HG02973 (cell line): Measurements from ENCODE around the gene CMTR1.
"Not testable (repeated sequence)": the region's sequence is repeated elsewhere in the genome, so short reads cannot be mapped to it uniquely, and the experiment has no call there.

ENCODE experiments used
- ATAC-seq: cut with Tn5 transposase; IDR thresholded peaks from one replicate; pipeline ENCODE4 v1.9.1; 2021; ENCODE audit warnings: moderate library complexity; ENCODE audit not compliant: unreplicated experiment

Gene CMTR1, protein sequence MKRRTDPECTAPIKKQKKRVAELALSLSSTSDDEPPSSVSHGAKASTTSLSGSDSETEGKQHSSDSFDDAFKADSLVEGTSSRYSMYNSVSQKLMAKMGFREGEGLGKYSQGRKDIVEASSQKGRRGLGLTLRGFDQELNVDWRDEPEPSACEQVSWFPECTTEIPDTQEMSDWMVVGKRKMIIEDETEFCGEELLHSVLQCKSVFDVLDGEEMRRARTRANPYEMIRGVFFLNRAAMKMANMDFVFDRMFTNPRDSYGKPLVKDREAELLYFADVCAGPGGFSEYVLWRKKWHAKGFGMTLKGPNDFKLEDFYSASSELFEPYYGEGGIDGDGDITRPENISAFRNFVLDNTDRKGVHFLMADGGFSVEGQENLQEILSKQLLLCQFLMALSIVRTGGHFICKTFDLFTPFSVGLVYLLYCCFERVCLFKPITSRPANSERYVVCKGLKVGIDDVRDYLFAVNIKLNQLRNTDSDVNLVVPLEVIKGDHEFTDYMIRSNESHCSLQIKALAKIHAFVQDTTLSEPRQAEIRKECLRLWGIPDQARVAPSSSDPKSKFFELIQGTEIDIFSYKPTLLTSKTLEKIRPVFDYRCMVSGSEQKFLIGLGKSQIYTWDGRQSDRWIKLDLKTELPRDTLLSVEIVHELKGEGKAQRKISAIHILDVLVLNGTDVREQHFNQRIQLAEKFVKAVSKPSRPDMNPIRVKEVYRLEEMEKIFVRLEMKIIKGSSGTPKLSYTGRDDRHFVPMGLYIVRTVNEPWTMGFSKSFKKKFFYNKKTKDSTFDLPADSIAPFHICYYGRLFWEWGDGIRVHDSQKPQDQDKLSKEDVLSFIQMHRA

DNA sequence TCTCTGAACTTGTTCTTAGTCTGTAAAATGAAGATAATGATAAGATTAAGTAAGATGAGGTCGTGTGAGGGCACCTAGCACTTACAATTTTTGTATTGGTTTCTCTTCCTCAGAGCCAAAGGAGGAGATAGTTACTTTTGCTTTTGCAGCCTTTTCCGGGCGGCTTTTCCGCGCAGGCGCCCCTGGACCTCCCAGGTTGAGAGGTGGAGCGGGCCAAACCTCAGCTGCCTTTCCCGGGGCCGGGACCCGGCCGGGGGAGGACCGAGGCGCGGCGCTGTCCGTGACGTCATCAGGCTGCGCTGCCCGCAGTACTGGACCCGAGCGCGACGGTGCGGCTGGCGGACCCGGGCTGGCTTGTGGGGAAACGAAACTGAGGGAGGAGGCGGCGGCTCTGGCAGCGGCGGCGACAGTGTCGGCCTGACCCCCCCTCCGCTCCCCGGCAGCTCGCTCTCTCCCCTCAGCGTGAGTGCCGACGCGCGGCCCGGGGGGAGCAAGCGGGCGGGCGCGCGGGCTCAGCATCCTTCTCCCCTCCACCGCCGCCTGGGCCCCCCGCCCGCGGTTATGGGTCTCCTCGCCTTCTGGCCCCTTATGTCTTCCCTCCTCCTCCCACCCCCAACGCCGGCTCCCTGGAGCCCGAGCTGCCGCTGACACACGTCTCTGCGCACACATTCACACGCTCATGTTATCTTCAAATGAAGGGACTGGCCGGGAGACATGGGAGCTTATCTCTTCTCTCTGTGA is at the start of gene CMTR1:
TSS of gene CMTR1 (plus strand) at position 306 of the 741 bp plus-strand sequence. CDS start 2,409 bp downstream, outside the sequence.
- peak; percentile 75 for ATAC-seq

DNA sequence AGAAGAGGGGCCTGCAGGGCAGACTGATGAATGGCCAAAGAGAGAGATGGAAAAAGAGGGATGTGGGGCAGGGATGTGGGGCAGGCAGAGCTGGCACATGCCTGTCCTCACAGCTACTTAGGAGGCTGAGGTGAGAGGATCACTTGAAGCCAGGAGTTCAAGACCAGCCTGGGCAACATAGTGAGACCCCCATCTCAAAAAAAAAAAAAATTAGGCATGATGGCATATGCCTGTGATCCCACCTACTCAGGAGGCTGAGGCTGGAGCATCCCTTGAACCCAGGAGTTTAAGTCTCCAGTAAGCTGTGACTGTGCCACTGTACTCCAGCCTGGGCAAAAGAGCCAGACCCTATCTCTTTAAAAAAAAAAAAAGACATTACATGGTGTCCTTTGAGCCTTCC is 44.4 kb upstream of the CMTR1 start:
- no peak for ATAC-seq

DNA sequence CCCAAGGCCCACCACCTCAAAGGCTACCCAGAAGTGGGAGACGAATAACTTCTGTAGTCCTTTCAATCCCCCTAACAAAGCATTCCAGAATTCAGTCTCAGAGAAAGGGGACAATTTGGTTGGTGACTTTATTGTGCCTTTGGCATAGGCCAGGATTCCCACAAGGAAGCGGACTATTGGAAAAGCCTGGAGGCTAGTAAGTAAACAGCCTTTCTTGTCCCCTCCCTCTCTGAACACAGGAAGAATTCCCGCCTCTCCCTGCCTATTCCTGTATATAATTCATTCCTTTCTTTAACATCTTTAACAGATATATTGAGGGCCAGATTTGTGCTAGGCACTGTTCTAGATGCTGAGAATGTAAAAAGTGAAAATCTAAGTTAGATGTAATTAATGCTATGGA is 43.2 kb upstream of the CMTR1 start:
- ATAC-seq = no peak

DNA sequence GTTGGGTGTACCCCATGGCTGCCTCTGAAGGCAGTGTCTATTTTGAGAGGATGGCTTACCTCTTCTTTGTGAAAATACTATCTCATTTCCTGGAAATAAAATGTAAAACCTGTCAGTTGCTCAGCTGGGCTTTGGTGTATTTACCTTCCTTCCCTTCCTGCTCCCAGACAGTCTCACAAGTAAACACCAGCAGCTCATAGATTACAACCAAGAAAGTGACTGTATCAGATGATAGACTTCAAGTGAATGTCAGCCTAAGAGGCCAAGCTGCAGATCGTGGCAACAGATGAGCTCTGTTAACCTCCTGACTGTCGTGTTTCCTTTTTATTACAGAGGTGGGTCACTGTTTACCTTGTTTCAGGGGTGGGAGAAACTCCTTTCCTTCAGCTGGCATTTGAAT is 41.9 kb upstream of the CMTR1 start:
- ATAC-seq = no peak

DNA sequence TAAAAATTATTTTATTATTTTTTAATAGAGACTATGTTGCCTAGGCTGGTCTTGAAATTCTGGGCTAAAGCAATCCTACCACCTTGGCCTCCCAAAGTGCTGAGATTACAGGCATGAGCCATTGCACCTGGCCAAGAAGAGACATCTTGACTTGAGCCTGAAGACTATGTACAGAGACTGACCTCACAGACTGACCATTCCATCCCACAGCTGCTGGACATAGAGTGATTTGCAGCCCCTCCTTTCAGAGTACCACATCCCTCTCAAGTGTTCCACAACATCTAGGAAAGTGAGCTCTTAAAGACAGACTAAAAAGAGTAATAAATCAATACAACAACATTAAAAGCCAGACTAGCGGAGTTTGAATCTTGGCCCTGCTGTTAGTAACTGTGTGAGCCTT is 40.2 kb upstream of the CMTR1 start:
- no peak for ATAC-seq

DNA sequence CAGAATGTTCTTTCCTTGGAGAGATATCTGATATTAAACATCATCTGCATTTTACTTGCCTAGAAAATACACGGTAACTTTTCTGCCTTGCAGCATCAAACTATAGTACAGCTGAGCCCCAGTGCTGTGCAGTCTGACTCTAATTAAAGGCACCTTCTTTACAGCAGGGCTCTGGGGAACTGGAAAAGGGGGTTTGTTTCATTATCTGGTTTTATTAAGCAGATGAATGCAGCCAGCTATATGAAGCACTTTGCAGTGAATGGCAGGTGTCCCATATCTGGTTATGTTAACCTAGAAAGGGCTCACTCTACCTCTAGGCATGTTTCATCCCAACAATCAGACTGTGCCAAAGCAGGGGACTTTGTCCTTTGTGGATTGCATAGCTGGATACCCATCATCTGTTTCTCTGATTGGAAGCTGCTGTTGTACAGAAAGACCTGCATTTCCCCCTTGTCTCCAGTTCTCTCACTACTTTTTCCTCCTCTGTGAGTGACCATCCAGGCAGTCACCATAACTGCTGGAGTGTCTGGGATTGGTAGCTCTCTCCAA is 39.6 kb upstream of the CMTR1 start:
- ATAC-seq = no peak

DNA sequence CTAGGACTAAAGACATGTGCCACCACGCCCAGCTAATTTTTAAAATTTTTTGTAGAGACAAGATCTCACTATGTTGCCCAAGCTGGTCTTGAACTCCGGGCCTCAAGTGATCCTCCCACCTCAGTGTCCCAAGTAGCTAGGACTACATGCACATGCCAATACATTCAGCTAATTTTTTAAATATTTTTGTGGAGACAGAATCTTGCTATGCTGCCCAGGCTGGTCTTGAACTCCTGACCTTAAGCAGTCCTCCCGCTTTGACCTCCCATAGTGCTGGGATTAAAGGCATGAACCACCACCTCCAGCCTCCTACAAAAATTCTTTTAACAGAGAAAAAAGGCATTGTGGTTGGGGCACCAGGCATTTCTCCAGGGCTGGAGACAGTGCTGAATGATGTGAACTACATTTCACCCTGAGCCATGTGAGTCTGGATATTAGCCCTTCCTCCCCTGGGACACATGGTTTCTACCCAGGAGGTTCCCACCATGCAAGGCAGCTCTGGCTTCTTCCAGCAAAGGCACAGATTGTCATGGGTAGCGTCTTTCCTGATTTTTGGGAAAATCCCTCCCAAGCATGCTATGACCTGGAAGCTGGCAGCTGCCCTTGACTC is 36.3 kb upstream of the CMTR1 start:
- no peak for ATAC-seq

DNA sequence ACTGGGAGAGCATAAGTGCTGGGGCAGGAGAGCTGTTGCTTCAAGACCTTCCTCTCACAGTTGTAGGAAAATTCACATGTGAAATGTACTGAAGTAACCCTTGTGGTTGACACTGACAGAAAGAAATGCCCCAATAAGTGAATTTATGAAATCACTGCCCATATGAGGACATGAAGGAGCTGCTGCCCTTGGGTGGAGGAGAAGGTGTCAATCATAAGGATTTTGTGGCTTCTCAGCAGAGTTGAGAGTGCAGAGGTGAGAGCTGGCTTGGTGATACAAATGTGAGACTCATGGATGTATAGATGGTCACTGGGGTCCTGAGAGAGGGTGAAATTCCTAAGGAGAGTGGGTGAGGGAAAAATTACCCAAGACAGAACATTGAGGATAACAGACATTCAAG is 33.9 kb upstream of the CMTR1 start:
- ATAC-seq = no peak

DNA sequence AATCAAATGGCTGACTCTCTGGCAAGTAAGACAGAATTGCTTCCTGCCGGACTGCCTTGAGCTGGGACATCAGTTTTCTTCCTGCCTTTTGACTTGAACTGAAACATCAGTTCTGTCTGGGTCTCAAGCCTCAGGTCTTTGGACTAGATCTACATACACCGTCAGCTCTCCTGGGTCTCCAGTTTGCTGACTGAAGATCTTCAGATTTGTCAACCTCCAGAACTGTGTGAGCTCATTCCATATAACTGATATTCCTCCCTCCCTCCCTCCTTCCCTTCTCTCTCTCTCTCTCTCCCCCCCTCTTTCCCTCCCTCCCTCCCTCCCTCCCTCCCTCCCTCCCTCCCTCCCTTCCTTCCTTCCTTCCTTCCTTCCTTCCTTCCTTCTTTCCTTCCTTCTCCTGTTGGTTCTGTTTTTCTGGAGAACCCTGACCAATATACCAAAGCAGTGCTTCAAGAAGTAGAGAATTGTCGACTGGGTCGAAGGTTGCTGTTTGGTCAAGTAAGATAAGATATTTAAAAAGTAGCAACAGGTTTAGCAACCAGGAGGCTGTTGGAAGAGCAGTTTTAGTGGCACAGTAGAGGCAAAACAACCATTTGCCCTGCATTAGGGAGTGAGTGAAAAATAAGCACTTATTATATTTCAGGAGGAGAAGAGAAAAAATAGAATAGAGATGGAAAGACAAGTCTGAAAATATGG is 33.1 kb upstream of the CMTR1 start:
- ATAC-seq = no peak

DNA sequence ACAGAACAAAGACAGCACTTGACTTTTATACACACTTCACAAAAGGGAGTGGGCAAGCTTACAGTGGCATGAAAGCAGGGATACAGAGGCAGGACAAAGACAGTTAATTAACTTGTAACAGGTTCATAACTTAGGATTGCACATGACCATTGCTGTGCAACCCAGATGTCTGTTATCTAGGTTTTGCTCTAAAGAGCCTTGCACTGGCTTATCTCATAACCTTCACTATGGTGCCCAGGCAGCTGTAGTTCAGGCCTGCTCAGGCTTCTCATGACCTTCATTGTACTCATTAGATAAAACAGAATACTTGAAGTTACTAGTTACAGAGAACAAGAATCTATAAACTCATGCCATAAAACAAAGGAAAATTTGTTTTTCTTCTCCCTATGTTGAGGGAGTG is 31.4 kb upstream of the CMTR1 start:
- ATAC-seq = not testable (repeated sequence)

DNA sequence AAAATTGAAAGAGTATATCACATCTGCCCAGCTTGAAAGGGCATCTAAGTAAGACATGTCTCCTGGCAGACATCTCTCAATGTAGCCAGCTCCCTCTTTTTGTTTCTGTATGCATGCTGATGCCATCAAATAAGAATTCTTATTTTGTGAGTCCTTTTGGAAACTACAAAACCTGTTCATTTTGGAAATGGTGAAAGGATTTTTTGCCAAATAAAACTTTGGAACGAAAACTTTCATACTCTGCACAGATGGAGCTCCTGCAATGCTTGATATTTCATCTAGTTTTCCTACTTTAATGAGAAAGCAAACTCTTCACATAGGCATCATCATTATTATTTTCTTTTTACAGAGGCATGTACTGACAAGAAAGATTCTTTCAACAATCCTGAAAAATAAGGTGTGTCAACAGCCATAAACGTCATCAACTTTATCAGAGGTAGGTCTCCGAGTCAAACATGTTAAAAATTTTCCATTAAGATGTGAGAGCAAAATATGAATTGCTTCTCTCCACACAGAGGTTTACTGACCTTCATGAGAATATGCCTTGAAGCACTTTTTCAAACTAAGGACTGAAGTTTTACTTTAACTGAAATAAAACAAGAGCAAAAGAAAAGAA is 26.2 kb upstream of the CMTR1 start:
- no peak for ATAC-seq

DNA sequence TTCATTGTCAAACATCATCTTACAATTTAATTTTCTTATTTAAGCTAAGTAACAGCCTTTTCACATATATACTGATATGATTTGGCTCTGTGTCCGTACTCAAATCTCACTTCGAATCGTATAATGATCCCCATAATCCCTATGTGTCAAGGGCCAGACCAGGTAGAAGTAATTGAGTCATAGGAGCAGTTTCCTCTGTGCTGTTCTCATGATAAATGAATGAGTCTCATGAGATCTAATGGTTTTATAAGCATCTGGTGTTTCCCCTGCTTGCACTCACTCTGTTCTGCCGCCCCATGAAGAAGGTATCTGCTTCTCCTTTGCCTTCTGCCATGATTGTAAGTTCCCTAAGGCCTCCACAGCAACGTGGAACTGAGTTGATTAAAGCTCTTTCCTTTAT is 25.1 kb upstream of the CMTR1 start:
- ATAC-seq = no peak

DNA sequence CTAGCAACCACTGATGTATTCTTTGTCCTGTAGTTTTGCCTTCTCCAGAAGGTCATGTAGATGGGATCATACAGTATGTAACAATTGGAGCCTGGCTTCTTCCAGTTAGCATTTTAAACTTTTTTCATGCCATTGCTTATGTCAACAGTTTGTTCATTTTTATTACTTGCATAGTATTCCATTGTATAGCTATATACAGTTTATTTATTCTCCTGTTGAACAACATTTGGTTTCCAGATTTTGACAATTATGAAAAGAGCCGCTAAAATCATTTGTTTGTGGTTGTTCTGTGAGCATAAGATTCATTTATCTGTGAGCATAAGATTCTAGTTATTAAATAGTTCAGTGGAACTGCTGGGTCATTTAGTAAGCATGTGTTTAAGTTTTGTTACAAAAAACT is 23.5 kb upstream of the CMTR1 start:
- ATAC-seq = no peak

DNA sequence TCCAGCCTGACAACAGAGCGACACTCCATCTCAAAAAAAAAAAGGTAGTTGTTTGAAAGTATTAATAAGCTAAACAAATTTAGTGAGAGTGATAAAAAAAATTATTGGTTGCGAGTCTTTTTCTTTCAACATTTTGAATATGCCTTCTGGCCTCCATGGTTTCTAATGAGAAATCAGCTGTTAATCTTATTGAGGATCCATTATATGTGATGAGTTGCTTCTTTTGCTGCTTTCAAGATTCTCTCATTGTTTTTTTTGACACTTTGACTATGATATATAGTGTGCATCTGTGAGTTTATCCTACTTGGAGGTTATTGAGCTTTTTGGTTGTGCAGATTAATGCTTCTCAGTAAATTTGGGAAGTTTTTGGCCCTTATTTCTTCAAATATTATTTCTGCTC is 15.6 kb upstream of the CMTR1 start:
- no peak for ATAC-seq

DNA sequence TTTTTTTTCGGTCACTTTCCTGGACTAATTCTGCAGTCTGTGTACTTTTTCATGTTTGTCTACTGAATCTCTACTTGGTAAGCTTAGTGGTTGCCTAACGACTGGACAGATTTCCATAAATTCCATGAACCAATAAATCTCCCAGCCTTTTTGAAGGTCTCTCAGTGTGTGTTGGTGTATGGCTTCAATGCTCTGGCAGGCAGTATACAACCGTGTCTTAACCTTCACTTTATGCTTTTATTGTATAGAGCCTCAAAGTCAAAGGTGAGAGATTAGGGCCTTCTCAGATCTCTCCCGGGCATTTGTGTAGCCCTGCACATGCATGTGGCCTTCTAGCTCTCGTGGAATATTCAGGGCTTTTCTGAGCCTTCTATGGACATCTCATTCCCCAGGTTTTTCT is 14.3 kb upstream of the CMTR1 start:
- ATAC-seq = no peak

DNA sequence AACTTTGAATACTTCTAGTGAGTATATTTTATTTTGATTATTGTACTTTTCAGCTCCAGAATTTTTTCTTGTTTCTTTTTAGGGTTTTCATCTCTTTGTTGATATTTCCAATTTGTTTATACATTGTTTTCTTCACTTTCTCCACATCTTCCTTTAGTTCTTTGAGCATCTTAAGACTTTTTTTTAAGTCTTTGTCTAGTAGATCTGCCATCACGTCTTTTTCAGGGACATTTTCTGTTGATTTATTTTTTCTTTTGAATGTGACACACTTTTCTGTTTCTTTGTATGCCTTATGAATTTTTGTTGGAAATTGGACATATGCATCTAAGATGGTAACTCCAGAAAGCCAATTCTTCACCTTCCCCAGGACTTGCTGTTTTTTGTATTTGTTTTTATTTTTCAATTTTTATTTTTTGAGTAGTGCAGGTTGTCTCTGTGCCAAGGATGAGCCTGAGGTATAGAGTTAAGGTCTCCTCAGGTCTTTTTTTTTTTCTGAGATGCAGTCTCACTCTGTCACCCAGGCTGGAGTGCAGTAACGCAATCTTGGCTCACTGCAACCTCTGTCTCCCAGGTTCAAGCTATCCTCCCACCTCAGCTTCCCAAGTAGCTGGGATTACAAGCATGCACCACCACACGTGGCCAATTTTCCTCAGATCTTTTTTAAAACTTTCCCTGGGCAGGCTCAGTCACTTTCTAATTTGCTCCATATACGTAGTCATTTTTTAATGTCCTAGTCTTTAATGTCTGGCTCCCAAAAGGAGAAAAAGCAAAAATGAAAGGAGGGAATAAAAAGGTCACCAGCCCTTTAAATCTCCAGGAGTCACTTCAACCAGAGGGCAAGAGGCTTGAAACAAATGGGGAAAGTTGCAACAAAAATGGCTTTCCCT is 6.7 kb upstream of the CMTR1 start:
- ATAC-seq = no peak

DNA sequence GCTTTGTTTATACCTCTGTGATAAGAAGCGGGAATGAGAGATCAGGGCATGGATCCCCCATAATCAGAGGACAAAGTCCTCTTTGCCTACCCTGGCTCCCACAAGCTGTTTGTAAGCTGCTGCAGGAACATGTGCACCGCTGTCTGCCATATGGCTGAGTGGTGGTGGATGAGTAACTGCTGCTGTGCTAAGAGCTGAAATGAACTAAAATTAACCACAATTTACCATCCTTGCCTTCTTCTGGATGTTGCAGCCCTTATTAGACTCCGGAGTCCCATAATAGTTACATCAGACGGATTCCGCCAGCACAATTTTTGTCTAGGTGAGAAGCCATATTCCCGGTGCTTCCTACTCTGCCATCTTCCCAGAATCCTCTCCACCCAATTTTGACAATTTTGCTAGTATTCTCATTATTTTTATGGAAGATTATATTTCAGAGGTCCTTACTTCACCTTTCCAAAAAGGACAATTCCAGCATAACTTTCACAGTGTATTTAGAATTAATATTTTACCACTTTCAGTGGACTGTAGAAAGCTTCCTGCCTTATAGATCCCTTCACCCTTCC is 6.0 kb upstream of the CMTR1 start:
- no peak for ATAC-seq

DNA sequence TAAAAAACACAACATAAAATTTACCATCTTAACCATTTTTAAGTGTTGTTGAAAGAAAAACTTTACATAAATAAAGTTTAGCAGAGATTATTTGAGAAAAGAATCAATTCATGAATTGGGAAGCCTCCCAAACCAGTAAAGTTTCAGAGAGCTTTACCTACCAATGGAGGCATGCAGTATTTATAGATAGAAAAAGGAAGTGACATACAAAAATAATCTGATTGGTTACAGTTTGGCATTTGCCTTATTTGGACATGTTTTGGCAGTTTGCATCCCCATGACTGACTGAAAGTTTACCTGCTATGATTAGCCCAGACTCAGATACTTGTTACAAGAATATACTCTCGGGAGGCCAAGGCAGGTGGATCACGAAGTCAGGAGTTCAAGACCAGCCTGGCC is 3.7 kb upstream of the CMTR1 start:
- ATAC-seq = no peak

DNA sequence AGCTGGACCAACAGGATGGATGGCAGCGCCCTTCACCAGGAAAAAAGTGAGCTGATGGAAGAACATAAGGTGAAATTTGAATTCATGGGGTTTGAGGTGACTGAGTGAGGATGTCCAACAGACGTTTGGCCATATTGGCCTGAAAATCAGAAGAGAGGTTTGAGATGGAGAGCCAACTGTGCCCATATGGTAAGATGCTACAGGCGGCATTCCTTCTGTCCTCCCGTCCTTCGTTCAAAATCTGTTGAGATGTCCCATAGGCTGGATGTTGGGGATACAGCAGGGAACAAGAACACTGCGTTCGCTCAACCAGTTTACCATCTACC is 468 bp upstream of the CMTR1 start:
- ATAC-seq = no peak
